Loucy (cell line): Measurements from ENCODE around the gene CADM1.

Source experiments
- H2AFZ ChIP-seq: fragments of 200-600 bp; sonication (generic); 2 replicates; pipeline ENCODE4 v1.6.0; 2016; ENCODE audit warnings: antibody characterized with exemption, mild to moderate bottlenecking, low read length, moderate library complexity
- H3F3A ChIP-seq: fragments of 200-600 bp; 2 replicates; pipeline ENCODE4 v1.6.0; 2016; ENCODE audit warnings: antibody characterized with exemption, low read depth, mild to moderate bottlenecking
- H3K27me3 ChIP-seq: fragments of 200-600 bp; sonication (generic); 2 replicates; pipeline ENCODE4 v1.6.1; 2014; ENCODE audit warnings: low read length, mild to moderate bottlenecking; ENCODE audit not compliant: insufficient read depth, poor library complexity, severe bottlenecking
- H3K36me3 ChIP-seq: fragments of 200-600 bp; sonication (generic); 2 replicates; pipeline ENCODE4 v1.6.1; 2016; ENCODE audit warnings: low read length; ENCODE audit not compliant: insufficient read depth
- H3K4me1 ChIP-seq: fragments of 200-600 bp; sonication (generic); 2 replicates; pipeline ENCODE4 v1.5.1; 2014; ENCODE audit warnings: low read length, mild to moderate bottlenecking; ENCODE audit not compliant: insufficient read depth, poor library complexity, severe bottlenecking
- H3K4me2 ChIP-seq: fragments of 200-600 bp; sonication (generic); 2 replicates; pipeline ENCODE4 v1.6.0; 2014; ENCODE audit warnings: antibody characterized with exemption, low read length, low read depth, mild to moderate bottlenecking; ENCODE audit not compliant: poor library complexity, severe bottlenecking
- H3K4me3 ChIP-seq: fragments of 200-600 bp; sonication (generic); 2 replicates; pipeline ENCODE4 v1.5.1; 2014; ENCODE audit warnings: low read length, mild to moderate bottlenecking, mixed read lengths; ENCODE audit not compliant: poor library complexity, severe bottlenecking
- H3K79me2 ChIP-seq: fragments of 200-600 bp; sonication (generic); 2 replicates; pipeline ENCODE4 v1.6.1; 2014; ENCODE audit warnings: low read length; ENCODE audit not compliant: insufficient read depth
- H3K9ac ChIP-seq: fragments of 200-600 bp; sonication (generic); 2 replicates; pipeline ENCODE4 v1.6.0; 2014; ENCODE audit warnings: mild to moderate bottlenecking, low read depth, low read length, moderate library complexity; ENCODE audit not compliant: poor library complexity, severe bottlenecking
- H3K9me2 ChIP-seq: fragments of 200-600 bp; sonication (generic); replicated peaks from 2 replicates; pipeline ENCODE4 v1.6.1; 2016; ENCODE audit warnings: low read depth, low read length, mixed read lengths
- H3K9me3 ChIP-seq: fragments of 200-600 bp; sonication (generic); 2 replicates; pipeline ENCODE4 v1.6.1; 2014; ENCODE audit warnings: mild to moderate bottlenecking, antibody characterized with exemption, low read length, low read depth; ENCODE audit not compliant: insufficient read depth
- H4K20me1 ChIP-seq: fragments of 200-600 bp; sonication (generic); 2 replicates; pipeline ENCODE4 v1.6.0; 2014; ENCODE audit warnings: antibody characterized with exemption, low read length, mild to moderate bottlenecking; ENCODE audit not compliant: insufficient read depth, poor library complexity, severe bottlenecking
- CTCF ChIP-seq: fragments of 200-600 bp; sonication (generic); conservative IDR thresholded peaks from 2 replicates; pipeline ENCODE4 v1.5.1; 2014; ENCODE audit warnings: mild to moderate bottlenecking, antibody characterized with exemption, low read length
- EZH2phosphoT487 ChIP-seq: fragments of 200-600 bp; IDR thresholded peaks from 2 replicates; pipeline ENCODE4 v1.6.1; 2018; ENCODE audit warnings: antibody characterized with exemption, mild to moderate bottlenecking, moderate library complexity, borderline replicate concordance

Gene CADM1

GRCh38 chr11:115421992-115422689 lies 82.1 kb downstream of the CADM1 start:
- Histone ChIP-seq H3K9me2 (no peaks in the 10 kb centered on the region), H3K4me2 (no peak overlapping the region), H3K9me3 (no peaks in the 10 kb centered on the region), H3K79me2 (no peaks in the 10 kb centered on the region), H4K20me1 (no peaks in the 10 kb centered on the region), H3K4me3 (no peak overlapping the region), H3K9ac (no peak overlapping the region), H3K27me3 (no peaks in the 10 kb centered on the region), H3F3A (no peaks in the 10 kb centered on the region), H2AFZ (no peak overlapping the region), H3K4me1 (no peaks in the 10 kb centered on the region), H3K36me3 (no peaks in the 10 kb centered on the region)
- no peak for TF ChIP-seq CTCF
- no peak for TF ChIP-seq EZH2phosphoT487

- no peak for TF ChIP-seq CTCF
- no peak for TF ChIP-seq EZH2phosphoT487
- Histone ChIP-seq H4K20me1 (no peaks in the 10 kb centered on the region), H3K27me3 (no peaks in the 10 kb centered on the region), H2AFZ (no peak overlapping the region), H3K9me3 (no peaks in the 10 kb centered on the region), H3K4me1 (no peaks in the 10 kb centered on the region), H3K36me3 (no peaks in the 10 kb centered on the region), H3K4me3 (no peak overlapping the region), H3K9me2 (no peaks in the 10 kb centered on the region), H3K79me2 (no peaks in the 10 kb centered on the region), H3K9ac (no peak overlapping the region), H3K4me2 (no peak overlapping the region), H3F3A (no peaks in the 10 kb centered on the region)
Observed at GRCh38 chr11:115421352-115421991, 82.7 kb downstream of the CADM1 start.

GRCh38 chr11:115420505-115420904 lies 83.7 kb downstream of the CADM1 start:
- H3K4me3 ChIP-seq: no peak overlapping the region
- TF ChIP-seq CTCF: no peak
- TF ChIP-seq EZH2phosphoT487: no peak
- H3K27me3 ChIP-seq: no peaks in the 10 kb centered on the region
- H3K9ac ChIP-seq: no peak overlapping the region
- no peaks in the 10 kb centered on the region for H3K9me2 ChIP-seq
- H3K9me3 ChIP-seq: no peaks in the 10 kb centered on the region
- no peaks in the 10 kb centered on the region for H4K20me1 ChIP-seq
- no peaks in the 10 kb centered on the region for H3K79me2 ChIP-seq
- no peak overlapping the region for H3K4me2 ChIP-seq
- H2AFZ ChIP-seq: no peak overlapping the region
- no peaks in the 10 kb centered on the region for H3K36me3 ChIP-seq
- H3F3A ChIP-seq: no peaks in the 10 kb centered on the region
- H3K4me1 ChIP-seq: no peaks in the 10 kb centered on the region
